Liver (tissue), 9 donors: Measurements from ENCODE around the gene FUBP1. TPM values are rescaled to one million over a fixed set of nuclear protein-coding genes. Genes with fewer than 3 reads are reported as not detected.

Experiments used
- DNase-seq: peaks from one replicate; pipeline ENCODE4 v3.0.0-alpha.2; 2017; ENCODE audit warnings: low spot score
- H3K27ac ChIP-seq, 2 donors: one replicate each; pipeline ENCODE4 v1.7.0; 2013; ENCODE audit warnings: inconsistent platforms in 2 of 2, low read length in 2 of 2, control low read depth in 1 of 2, low read depth in 1 of 2, mild to moderate bottlenecking in 1 of 2
- H3K27me3 ChIP-seq, 4 donors: one replicate each; pipeline versions ENCODE4 v1.6.1 to v1.7.0; 2013; ENCODE audit warnings: low read length in 3 of 4, inconsistent platforms in 1 of 4, mild to moderate bottlenecking in 1 of 4, moderate library complexity in 1 of 4; ENCODE audit not compliant: control insufficient read depth in 4 of 4, insufficient read depth in 4 of 4
- H3K36me3 ChIP-seq, 4 donors: one replicate each; pipeline versions ENCODE4 v1.6.1 to v1.7.0; 2013; ENCODE audit warnings: low read length in 3 of 4, mild to moderate bottlenecking in 3 of 4, low read depth in 1 of 4, moderate library complexity in 1 of 4; ENCODE audit not compliant: control insufficient read depth in 4 of 4, insufficient read depth in 3 of 4
- H3K4me1 ChIP-seq, 4 donors: one replicate each; pipeline versions ENCODE4 v1.6.1 to v1.7.0; 2013; ENCODE audit warnings: low read length in 3 of 4, mild to moderate bottlenecking in 3 of 4, moderate library complexity in 1 of 4; ENCODE audit not compliant: control insufficient read depth in 4 of 4, insufficient read depth in 4 of 4
- H3K4me3 ChIP-seq, 3 donors: one replicate each; pipeline versions ENCODE4 v1.6.1 to v1.7.0; 2013; ENCODE audit warnings: low read length in 3 of 3, control low read depth in 1 of 3, low read depth in 1 of 3, mild to moderate bottlenecking in 1 of 3
- H3K9ac ChIP-seq, 2 donors: one replicate each; pipeline ENCODE4 v1.7.0; 2013; ENCODE audit warnings: low read length in 2 of 2, mild to moderate bottlenecking in 2 of 2, moderate library complexity in 2 of 2, control low read depth in 1 of 2, low read depth in 1 of 2
- H3K9me3 ChIP-seq, 4 donors: one replicate each; pipeline versions ENCODE4 v1.6.1 to v1.7.0; 2013; ENCODE audit warnings: low read length in 3 of 4; ENCODE audit not compliant: control insufficient read depth in 4 of 4
- ATF3 ChIP-seq: IDR thresholded peaks from 2 replicates; pipeline ENCODE4 v1.6.1; 2016; ENCODE audit warnings: antibody characterized with exemption
- EGR1 ChIP-seq, 2 donors: IDR thresholded peaks; 2 replicates each; pipeline ENCODE4 v1.6.1; 2016 to 2018; ENCODE audit warnings: antibody characterized with exemption in 2 of 2, low read depth in 2 of 2
- FOXA1 ChIP-seq: IDR thresholded peaks from 2 replicates; pipeline ENCODE4 v1.6.1; 2016; ENCODE audit warnings: antibody characterized with exemption
- FOXA2 ChIP-seq: IDR thresholded peaks from 2 replicates; pipeline ENCODE4 v1.6.1; 2016; ENCODE audit warnings: antibody characterized with exemption
- GABPA ChIP-seq, 2 donors: IDR thresholded peaks in 1 of 2; conservative IDR thresholded peaks in 1 of 2; 2 replicates each; pipeline ENCODE4 v1.6.1; 2016; ENCODE audit warnings: antibody characterized with exemption in 2 of 2, mild to moderate bottlenecking in 1 of 2, moderate library complexity in 1 of 2
- HNF4A ChIP-seq, 2 donors: conservative IDR thresholded peaks; 2 replicates each; pipeline ENCODE4 v1.6.1; 2016; ENCODE audit warnings: antibody characterized with exemption in 2 of 2, mild to moderate bottlenecking in 2 of 2
- HNF4G ChIP-seq: IDR thresholded peaks from 2 replicates; pipeline ENCODE4 v1.6.1; 2016; ENCODE audit warnings: antibody characterized with exemption
- JUND ChIP-seq, 2 donors: IDR thresholded peaks; 2 replicates each; pipeline ENCODE4 v1.6.1; 2016; ENCODE audit warnings: antibody characterized with exemption in 2 of 2
- MAX ChIP-seq: IDR thresholded peaks from 2 replicates; pipeline ENCODE4 v1.6.1; 2016; ENCODE audit warnings: antibody characterized with exemption
- NR2F2 ChIP-seq: IDR thresholded peaks from 2 replicates; pipeline ENCODE4 v1.6.1; 2016; ENCODE audit warnings: antibody characterized with exemption
- RAD21 ChIP-seq, 2 donors: IDR thresholded peaks; 2 replicates each; pipeline ENCODE4 v1.6.1; 2016; ENCODE audit warnings: antibody characterized with exemption in 2 of 2, mild to moderate bottlenecking in 2 of 2
- REST ChIP-seq: IDR thresholded peaks from 2 replicates; pipeline ENCODE4 v1.6.1; 2016; ENCODE audit warnings: antibody characterized with exemption, mild to moderate bottlenecking
- RXRA ChIP-seq, 2 donors: IDR thresholded peaks; 2 replicates each; pipeline ENCODE4 v1.6.1; 2017 to 2018; ENCODE audit warnings: antibody characterized with exemption in 2 of 2, mild to moderate bottlenecking in 1 of 2
- SP1 ChIP-seq: IDR thresholded peaks from 2 replicates; pipeline ENCODE4 v1.6.1; 2018; ENCODE audit warnings: antibody characterized with exemption, mild to moderate bottlenecking
- TAF1 ChIP-seq: conservative IDR thresholded peaks from 2 replicates; pipeline ENCODE4 v1.6.1; 2016; ENCODE audit warnings: antibody characterized with exemption, mild to moderate bottlenecking
- YY1 ChIP-seq: IDR thresholded peaks from 2 replicates; pipeline ENCODE4 v1.6.1; 2016; ENCODE audit warnings: antibody characterized with exemption, mild to moderate bottlenecking
- WGBS: extraction: QIAGEN DNeasy Blood & Tissue Kit; methylation state at CpG from one replicate; pipeline ENCODE4 v1.1.7; 2013; 5-methylcytosine and 5-hydroxymethylcytosine counted together
- polyA plus RNA-seq, 2 donors: library from polyadenylated mRNA; stranded (reverse) in 1 of 2; unstranded in 1 of 2; fragments of 200-250 nt in 1 of 2; fragments of >200 nt in 1 of 2; fragmentation: Nextera tagmentation in 1 of 2; extraction: Ambion mirVana in 1 of 2; gene quantifications; one replicate each; pipeline versions ENCODE4 v1.2.1 to v1.2.3, GENCODE V29; 2013 to 2015
- total RNA-seq, 2 donors: library from RNA; depleted of rRNA; stranded (reverse); fragments of >200 nt; gene quantifications; one replicate each; pipeline ENCODE4 v1.2.3, GENCODE V29; 2014
- donor health status: healthy.
- donor health status: healthy.
- donor health status: healthy.
- donor health status: healthy.
- donor health status: healthy.

The FUBP1 gene
- total and polyA plus RNA-seq, 4 donors = 16.3 to 97.4 (median 47.2) TPM

- TF ChIP-seq REST = no peak
- no peak for TF ChIP-seq RXRA (IDR thresholded peaks at IDR 0.05)
- TF ChIP-seq GABPA (IDR thresholded peaks at IDR 0.05 in 1 of 2, conservative IDR thresholded peaks at IDR 0.05 in 1 of 2) = no peak
Measured at GRCh38 chr1:77972080-77972479, 6.8 kb downstream of the FUBP1 start (continued).

- WGBS = 84% methylated on average over 1 of the region's 1 CpG
- no peak for DNase-seq
- Histone ChIP-seq H3K4me1 (peaks cover under 1 to 4% (median 2%) of the 10 kb centered on the region in 4 donors), H3K9me3 (no peaks in the 10 kb centered on the region), H3K27ac (no peak overlapping the region), H3K9ac (no peak overlapping the region), H3K36me3 (peaks cover 8 to 39% (median 31%) of the 10 kb centered on the region in 4 donors), H3K4me3 (no peak overlapping the region), H3K27me3 (no peaks in the 10 kb centered on the region)
- no peak for TF ChIP-seq HNF4G
- TF ChIP-seq ATF3 = no peak
- TF ChIP-seq RAD21 (IDR thresholded peaks at IDR 0.05) = no peak
- TF ChIP-seq EGR1 (IDR thresholded peaks at IDR 0.05; ENCODE audit: low read depth in 2 of 2) = no peak
- TF ChIP-seq JUND (IDR thresholded peaks at IDR 0.05) = no peak
- no peak for TF ChIP-seq YY1
- no peak for TF ChIP-seq HNF4A (conservative IDR thresholded peaks at IDR 0.05)
- TF ChIP-seq NR2F2 = no peak
- no peak for TF ChIP-seq MAX
- TF ChIP-seq TAF1 = no peak
- TF ChIP-seq FOXA2 = no peak
Measured at GRCh38 chr1:77970192-77970591, 8.7 kb downstream of the FUBP1 start.

- TF ChIP-seq FOXA1 (no peak), JUND (IDR thresholded peaks at IDR 0.05) (no peak), SP1 (no peak), RXRA (IDR thresholded peaks at IDR 0.05) (no peak), FOXA2 (no peak), REST (no peak), NR2F2 (no peak)
- H3K9ac ChIP-seq = no peak overlapping the region
- H3K4me3 ChIP-seq = no peak overlapping the region
- no peaks in the 10 kb centered on the region for H3K9me3 ChIP-seq
- DNase-seq = no peak
- 92% methylated on average over 3 of the region's 3 CpGs for WGBS
- H3K27ac ChIP-seq = no peak overlapping the region
- H3K4me1 ChIP-seq = peaks cover 0 to 3% (median 0%) of the 10 kb centered on the region in 4 donors
- H3K27me3 ChIP-seq = no peaks in the 10 kb centered on the region
- H3K36me3 ChIP-seq = peaks cover 13 to 73% (median 70%) of the 10 kb centered on the region in 4 donors
Measured at GRCh38 chr1:77966291-77966690, 12.6 kb downstream of the FUBP1 start.
